HG02642 (cell line): ENCODE measurements around the gene COL5A1.
"Not testable (repeated sequence)": the region's sequence is repeated elsewhere in the genome, so short reads cannot be mapped to it uniquely, and the experiment has no call there.

ENCODE experiments used
- ATAC-seq: cut with Tn5 transposase; IDR thresholded peaks from one replicate; pipeline ENCODE4 v1.9.1; 2021; ENCODE audit warnings: mild to moderate bottlenecking; ENCODE audit not compliant: unreplicated experiment, poor library complexity

COL5A1 gene

DNA sequence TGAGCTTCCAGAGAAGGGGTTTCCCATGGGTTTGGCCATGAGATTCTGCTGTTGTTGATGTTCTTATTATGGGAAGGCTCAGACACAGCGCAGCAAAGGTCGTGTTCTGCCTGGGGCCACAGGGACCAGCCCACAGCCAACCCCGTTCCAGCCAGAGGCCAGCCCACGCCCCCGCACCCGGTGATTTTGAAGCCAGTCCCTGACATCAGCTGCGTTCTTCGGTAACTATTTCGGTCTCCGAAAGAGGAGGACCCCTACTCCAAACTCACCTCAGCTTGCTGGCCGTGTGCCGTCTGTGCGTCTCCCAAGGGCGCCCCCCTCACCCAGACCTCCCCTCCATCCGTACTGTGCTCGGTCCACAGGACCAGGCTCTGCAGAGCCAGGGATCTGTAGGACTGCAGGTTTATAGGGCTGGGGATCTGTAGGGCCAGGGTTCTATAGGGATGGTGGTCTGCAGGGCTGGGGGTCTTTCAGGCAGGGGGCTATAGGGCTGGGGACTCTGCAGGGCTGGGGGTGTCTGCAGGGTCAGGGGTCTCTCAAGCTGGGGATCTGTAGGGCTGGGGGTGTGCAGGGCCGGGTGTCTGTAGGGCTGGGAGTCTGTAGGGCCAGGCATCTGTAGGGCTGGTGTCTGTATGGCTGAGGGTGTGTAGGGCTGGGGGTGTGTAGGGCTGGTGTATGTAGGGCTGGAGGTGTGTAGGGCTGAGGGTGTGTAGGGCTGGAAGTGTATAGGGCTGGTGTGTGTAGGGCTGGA is 11.8 kb downstream of the COL5A1 start:
- no peak for ATAC-seq

DNA sequence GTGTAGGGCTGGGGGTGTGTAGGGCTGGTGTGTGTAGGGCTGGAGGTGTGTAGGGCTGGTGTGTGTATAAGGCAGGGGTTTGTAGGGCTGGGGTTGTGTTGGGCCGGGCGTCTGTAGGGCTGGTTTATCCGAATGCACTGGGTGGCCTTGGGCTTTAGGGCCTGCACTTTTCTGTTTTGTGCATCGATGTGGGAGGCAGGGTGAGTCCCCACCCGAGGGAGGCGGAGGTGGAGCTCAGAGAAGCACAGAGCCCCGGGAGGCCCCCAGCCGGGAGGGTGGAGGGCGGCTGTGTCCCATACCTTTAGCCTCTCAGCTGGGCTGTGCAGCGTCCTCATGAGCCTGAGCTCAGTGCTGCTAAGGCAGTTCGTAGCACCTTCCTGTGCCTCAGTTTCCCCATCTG is 13.5 kb downstream of the COL5A1 start:
- ATAC-seq = no peak

DNA sequence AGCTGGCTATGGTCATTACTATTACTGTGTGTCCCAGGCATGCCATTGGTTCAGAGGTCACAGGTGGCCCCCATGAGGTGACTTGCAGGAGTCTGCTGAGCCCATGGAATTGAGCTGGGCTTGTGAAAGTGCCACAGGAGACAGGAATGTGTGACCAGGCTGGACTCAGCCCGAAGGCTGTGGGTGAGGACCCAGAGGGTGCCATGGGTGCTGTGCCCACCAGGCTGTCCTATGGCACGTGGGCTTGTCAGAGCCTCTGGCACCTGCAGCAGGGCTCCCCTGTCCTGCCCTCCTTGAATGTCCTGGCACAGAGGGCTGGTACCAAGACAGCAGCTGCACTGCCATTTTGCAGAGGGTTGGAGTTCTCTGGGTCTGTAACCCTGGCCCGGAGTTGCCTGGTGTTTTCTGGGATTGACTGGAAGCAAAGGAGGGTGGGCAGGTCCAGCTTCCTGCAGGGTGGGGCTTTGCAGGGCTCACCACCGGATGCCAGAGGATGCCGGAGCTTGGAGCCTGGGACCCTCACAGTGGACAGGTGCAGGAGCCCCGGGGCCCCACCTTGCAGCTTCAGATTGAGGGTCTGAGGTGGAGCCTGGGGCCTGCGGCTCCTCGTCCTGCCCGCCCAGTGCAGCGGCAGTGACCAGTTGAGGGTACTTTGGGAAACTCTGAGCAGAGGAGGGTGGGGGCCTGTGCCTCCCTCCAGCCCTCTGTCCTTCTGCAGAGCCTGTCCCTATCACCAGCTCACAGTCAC is 14.2 kb downstream of the COL5A1 start:
- no peak for ATAC-seq

DNA sequence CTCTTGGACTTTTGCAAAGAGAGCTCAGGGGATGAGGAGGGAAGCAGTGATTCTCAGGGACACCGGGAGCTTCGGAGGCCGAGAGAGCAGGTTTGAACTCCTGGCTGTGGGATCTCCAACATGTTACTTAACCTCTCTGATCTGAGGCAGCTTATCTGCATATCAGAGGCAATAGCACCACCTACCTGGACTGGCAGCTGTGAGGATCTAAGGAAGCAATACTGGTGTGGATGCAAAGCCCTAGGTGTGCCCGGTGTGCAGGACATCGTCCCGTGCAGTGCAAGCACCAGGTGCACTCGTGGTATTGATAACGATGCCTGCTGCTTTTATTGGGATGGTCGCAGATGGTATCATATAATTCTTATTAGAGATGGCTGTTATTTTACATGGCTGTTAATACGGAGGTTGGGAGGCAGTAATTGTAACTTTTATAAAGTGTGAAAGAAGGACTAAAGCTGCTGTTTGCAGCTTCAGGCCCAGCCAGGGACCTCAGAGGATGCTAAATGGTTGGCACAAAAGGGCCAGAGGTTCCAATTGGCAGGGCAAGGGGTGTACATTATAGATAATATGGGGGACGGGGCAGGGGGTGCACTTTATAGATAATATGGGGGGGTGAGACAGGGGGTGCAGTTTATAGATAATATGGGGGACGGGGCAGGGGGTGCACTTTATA is 14.9 kb downstream of the COL5A1 start:
- ATAC-seq = no peak

DNA sequence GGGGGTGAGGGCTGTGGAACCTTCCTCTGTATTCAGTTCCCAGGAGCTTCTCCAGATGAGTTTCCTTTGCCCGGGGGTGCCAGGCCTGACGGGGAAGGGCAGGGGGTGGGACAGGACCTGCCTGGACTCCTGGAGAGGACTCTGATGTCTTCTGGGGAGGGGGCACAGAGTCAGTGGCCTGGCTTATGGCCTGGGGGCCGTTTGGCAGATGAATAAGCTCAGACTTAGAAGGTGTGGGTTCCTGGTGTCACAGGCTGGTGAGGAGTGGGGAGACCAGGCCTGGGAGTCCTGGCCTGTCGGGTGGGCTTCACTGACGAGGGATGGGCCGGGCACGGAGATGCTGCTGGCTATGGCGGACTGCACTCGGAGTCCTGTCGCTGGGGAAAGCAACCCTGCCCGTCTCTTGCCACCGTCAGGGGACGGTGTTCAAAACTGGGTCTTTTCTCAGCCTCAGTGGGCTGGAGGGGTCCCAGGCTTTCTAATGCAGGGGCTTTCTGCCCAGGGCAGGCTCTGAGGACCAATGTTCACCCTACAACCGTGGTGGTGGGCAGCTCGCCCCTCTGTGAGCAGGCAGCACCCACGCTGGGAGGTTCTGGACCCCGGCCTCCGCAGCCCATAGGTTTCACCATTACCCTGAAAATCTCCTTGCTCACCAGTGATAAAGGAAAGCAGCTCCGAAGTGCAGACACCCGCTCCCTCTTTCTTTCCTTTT is 16.2 kb downstream of the COL5A1 start:
- no peak for ATAC-seq

DNA sequence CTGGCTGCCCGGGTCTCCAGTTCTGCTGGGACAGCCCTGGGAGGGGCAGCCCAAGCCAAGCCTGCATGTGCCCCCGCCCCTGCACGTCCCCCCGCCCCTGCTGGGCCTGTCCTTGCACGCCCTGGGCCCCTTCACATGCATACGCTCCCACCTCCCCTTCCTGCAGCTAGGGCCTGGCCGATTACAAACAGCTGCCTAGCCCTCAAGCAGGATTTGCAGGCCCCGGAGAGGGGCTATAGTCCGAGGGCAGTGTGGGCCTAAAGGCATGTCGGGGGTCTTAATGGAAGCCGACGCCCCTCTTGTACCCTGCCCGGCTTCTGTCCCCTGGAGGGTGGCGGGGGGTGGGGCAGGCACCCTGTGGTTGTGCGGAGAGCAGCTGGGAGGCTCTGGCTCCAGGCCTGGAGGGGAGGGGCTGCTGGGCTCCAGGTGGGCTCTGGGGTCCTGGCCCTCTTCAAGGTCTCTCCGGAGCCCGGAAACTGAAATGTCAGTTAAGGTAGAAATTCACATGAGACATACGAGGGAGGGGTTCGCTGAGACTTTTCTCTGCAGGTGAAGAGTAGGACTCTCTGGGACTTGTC is 16.9 kb downstream of the COL5A1 start:
- no peak for ATAC-seq

DNA sequence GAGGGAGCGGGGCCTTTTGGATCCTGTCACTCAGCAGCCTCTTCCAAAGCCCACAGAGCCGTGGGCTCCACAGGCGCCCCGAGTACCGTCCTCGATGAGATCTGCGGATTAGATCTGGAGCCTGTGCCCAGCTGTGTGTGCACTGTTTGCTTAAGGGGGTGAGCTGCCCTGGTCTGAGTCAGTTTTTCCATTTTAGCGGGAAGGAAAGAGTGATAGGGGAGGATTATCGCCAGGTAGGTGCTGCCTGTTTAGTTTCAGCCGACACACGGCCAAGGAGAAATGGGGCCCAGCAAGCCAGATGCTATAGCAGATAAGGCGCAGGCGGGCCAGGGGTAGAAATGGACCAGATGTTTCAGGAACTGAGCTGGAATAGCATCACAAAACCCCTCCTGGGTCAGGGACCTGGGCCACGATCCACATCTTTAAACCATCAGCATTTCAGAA is 18.1 kb downstream of the COL5A1 start:
- no peak for ATAC-seq

DNA sequence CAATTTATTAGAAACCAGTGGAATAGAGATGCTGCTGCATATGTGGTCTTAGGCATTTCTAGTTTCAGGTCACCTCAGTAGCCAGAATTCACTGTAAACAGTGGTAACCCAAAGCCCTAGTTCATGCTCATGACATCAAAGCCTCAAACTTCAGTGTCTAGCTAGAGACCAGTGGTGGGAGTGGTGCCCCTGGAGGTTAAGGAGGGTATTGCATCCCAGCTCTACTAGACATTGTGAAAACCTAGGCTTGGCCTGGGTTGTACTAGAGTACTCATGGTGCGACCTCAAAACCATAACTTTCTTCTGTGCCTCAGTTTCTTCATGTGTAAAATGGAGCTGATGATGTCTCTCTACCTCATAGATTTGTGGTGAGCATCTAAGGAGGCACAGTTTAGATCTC is 18.8 kb downstream of the COL5A1 start:
- no peak for ATAC-seq

DNA sequence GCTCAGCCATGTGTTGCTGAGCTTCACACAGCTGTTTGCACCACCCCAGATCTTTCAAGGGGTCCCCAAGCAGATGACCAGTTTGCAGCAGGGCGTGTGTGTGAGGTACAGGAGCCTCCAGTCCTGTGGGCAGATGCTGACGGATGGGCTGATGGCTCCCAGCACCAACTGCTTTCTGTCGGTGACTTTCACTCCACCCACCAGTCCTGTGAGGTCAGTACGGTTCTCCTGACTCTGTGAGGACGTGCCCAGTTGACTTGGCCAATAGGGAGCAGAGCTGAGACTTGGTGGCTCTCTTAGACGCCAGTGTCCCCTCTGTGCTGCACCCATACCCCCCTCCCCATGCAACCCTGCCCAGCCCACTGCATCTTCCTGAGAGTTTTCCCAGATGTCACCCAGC is 19.7 kb downstream of the COL5A1 start:
- ATAC-seq = no peak

DNA sequence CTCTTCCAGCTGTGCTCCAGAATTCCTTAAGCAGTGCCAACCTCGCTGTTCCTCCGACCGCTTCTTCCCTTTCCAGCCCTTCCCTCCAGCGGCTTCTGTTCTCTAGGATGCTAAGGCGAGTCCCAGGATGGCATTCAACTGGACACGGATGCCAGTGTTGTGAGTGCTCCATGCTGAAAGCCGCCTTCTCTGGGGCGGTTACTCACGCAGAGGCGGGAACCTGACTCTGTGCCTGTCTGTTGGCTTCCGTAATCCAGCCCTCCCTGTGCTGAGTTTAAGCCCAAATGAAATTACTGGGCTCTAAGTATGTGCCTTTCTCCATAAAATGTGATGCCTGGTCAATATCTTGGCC is 20.2 kb downstream of the COL5A1 start:
- ATAC-seq = no peak

DNA sequence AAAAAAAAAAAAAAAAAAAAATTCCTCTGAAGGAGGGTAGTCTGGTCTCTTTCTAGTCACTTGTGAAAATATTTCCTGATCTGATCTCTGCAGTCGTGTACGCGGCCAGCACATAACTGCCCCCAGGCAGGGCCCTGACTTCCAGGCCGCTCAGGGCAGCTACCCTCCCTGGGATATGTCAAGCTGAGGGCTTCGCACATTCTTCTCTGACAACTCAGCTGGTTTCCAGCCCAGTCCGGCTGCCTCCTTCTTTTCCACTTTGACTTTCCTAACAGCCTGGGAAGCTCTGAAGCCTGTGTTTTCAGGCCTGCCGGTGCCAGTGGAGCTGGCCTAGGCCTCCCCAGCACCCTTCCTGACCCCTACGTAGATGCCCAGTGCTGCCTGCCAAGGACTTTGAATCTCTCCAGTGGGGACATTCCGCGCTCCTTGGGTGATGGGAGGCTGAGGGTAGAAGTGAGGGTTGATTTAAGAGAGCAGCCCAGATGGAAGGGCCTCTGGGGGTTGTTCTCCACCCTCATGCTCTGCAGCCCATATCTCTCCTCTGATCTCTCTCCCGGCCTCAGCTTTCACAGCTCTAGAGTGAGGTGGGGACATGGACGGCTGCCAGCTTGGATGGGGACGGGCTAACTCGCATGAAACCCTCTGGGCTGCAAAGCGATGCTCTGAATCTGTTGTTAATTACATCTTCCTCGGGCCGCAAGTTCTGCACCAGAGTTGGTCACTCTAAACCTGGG is 20.7 kb downstream of the COL5A1 start:
- no peak for ATAC-seq

DNA sequence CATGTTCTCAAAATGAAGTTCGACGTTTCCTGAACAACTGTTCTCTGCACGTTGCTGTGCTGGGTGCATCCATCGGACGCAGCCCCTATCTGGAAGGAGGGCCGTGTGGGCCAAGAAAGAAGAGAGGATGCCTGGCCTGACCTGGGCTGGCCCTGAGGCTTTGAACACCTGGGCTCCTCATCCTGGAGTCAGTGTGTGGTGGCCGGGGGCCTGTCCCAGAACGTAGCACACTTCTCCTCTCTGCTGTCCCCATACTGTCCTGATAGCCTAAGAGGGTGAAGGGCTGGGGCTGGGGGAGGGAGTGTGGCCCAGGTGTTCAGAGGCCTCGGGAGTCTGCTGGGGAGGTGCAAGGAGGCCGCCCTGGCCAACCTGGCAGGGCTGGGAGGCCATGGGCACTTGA is 21.5 kb downstream of the COL5A1 start:
- no peak for ATAC-seq

DNA sequence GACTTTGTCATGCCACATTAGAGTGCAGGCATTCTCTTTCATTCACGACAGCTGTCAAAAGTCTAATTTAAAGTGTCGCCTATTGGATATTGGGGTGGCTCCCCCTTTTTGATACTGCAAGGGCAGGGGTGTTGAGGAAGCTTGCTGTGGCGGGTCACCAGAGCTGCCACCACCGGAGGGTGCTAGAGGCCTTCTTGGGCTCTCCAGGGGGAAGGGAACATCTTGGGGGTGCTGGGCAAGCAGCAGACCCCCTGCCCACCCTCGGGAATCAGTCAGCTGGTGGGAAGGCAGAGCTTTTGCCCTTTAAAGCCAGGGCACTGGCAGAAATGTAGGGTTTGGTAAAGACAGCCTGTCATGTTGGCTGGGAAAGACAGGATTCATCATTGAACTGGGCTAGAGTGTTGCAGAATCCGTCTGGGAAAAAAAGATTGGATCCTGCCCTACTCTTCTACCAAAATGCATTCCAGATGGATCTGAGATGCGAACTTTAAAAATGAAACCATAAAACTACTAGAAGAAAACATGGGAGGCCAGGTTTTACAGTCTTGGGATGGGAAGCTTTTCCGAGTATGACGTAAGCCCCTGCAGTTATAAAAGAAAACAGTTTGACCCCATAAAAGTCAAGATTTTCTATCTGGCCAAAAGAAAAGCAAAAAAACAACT is 22.3 kb downstream of the COL5A1 start:
- no peak for ATAC-seq

DNA sequence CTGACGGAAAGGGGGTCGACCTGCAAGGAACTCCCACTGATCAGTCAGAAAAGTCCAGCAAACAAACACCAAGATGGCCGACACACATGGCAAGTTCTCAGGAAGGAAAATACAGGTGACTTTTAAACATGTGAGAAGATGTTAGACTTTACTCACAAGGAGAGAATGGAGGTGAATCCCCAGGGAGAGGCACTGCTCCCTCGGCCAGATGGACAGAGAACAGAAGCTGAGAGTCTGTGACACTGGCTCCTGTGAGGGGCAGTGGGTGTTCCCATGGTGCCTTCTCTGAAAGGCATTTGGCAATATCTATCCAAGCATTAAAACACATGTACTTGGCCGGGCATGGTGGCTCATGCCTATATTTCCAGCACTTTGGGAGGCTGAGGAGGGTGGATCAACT is 22.8 kb downstream of the COL5A1 start:
- no peak for ATAC-seq

DNA sequence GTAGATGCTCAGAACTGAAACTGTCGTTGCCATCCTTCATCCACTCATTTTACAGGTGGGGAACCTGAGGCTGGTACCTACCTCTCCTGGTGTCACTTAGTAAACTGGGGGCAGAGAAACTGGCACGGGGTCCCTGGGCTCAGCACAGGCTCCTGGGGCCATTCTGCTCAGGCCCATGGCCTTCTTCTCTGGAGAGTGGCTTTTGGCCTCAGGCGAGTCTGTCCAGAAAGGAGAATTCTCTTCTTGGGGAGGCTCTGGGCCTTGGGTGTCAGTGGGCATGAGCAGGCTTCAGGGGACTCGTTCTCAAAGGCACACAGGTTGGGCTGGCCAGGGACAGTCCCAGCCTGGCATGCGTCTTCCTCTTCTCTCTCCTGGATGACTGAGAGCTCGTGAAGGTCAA is 24.6 kb downstream of the COL5A1 start:
- no peak for ATAC-seq

DNA sequence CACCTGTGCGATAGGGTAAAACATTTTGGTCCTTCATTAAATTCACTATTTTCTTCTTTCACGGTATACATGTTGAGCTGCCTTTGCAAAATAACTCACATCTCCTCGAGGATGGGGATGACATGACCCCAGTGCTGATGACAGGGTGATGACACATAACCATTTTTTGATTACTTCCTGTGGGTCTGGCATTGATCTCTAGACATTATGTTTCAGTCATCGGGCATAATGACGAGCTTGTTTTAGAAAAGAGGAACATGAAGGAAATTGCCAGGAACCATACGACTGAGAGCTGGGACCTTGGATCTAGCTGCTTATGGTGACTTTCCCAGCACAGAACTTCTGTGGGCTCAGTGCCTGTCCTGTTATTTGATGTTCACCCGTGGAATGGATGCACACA is 25.2 kb downstream of the COL5A1 start:
- no peak for ATAC-seq

DNA sequence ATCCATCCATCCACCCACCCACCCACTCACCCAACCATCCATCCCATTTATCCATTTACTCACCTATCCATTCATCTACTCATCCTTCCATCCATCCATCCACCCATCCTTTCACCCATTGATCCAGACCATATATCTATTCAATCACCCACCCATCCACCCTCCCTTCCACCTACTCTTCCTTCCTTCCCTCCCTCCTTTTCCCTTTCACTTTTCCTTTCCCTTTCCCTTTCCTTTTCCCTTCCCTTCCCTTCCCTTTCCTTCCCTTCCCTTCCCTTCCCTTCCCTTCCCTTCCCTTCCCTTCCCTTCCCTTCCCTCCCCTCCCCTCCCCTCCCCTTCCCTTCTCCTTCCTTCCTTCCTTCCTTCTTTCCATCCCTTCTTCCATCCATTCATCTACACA is 27.4 kb downstream of the COL5A1 start:
- ATAC-seq = not testable (repeated sequence)

DNA sequence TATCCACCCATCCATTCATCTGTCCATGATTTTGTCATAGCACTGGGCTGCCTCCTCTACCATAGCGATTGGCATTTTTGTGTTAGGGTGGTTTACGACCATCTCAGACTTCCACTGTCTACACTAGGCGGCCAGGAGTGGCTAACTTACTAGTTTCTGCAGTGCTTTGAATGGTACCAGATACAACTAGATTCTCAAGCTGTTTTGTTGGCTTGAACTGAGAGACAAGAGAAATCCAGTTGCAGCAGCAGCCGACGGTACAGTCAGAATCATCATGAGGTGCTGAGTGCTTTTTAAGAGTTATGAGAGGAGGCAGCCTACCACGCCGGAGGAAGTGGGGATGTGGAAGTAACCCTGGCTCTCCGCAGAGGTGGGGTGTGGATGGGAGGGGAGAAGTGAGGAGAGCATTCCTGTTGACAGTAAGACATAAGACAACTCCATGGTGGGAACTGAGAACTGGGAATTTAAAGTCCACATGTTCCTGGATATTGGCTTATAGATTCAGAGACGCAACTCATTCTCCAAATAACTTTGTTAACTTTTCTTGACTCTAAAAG is 27.9 kb downstream of the COL5A1 start:
- ATAC-seq = no peak

DNA sequence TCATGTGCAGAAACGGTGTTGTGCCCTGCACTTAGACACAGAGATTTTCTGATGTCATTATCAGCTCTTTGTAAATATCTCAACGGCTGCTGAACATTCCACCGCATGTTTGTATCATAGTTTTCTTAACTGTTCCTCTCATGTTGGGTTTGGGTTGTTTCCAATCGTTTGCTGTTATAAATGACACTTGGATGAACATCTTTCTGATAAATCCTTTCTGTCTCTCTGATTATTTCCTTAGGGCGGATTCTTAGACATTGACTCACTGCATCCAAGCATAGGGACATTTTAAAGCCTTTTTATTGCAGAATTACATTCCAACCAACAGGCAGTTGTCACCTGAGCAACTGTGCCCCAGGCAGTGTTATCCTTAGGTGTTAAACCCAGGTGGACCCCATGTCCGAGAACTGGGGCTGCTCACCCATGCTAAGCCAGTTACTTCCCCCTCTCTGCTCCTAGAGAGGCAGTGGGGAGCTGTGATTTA is 28.5 kb downstream of the COL5A1 start:
- no peak for ATAC-seq
